PC-3 (cell line): ENCODE results near the gene KRTAP20-4.

ENCODE experiments used
- EZH2 ChIP-seq: fragments of 300-600 bp; sonication (generic); IDR thresholded peaks from one replicate; pipeline ENCODE4 v1.6.1; 2017; ENCODE audit warnings: antibody characterized with exemption, mild to moderate bottlenecking, low read length; ENCODE audit not compliant: unreplicated experiment
- TF ChIP-seq, protein P1 (sequence below): fragments of 300-600 bp; sonication (generic); conservative IDR thresholded peaks from 2 replicates; pipeline ENCODE4 v1.5.1; 2017; ENCODE audit warnings: antibody characterized with exemption, low read depth, mild to moderate bottlenecking, low read length

DNA sequence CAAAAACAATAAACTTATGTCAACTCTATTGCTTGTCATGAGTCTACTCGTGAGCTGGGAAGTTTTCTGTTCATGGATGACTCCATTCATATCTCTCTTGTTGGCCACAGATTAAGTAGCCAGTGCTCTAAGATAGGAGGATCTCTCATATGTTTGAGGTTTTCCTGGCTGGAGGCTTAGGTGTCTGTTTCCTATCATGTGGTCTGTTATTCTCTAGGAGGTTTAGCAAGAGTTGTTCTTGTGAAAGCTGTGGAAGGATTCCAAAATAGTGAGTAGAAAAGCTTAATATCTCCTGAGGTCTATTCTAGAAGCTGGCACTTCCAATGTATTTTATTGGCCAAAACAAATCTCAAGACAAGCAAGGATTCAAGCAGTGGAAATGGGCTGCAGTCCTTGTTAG, 8.8 kb downstream of the KRTAP20-4 start:
- TF ChIP-seq, protein P1, sequence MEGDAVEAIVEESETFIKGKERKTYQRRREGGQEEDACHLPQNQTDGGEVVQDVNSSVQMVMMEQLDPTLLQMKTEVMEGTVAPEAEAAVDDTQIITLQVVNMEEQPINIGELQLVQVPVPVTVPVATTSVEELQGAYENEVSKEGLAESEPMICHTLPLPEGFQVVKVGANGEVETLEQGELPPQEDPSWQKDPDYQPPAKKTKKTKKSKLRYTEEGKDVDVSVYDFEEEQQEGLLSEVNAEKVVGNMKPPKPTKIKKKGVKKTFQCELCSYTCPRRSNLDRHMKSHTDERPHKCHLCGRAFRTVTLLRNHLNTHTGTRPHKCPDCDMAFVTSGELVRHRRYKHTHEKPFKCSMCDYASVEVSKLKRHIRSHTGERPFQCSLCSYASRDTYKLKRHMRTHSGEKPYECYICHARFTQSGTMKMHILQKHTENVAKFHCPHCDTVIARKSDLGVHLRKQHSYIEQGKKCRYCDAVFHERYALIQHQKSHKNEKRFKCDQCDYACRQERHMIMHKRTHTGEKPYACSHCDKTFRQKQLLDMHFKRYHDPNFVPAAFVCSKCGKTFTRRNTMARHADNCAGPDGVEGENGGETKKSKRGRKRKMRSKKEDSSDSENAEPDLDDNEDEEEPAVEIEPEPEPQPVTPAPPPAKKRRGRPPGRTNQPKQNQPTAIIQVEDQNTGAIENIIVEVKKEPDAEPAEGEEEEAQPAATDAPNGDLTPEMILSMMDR: no peak
- TF ChIP-seq EZH2: no peak
